ENCODE results near the gene HELZ2.

- TF ChIP-seq NFE2L1 (CRISPR knock-in tag; IDR thresholded peaks at IDR 0.05) (no peak), CTCF (IDR thresholded peaks at IDR 0.05) (no peak), ZBTB43 (CRISPR knock-in tag; IDR thresholded peaks at IDR 0.05) (no peak), USF1 (CRISPR knock-in tag; IDR thresholded peaks at IDR 0.05) (no peak), GTF2I (CRISPR knock-in tag; conservative IDR thresholded peaks at IDR 0.05) (no peak)
Observed at GRCh38 chr20:63617092-63617875, 43.2 kb upstream of the HELZ2 start.
